Measurements from ENCODE around the gene PLB1. TPM values are rescaled to one million over a fixed set of nuclear protein-coding genes. Genes with fewer than 3 reads are reported as not detected.

The PLB1 gene
- total RNA-seq, 2 donors from 2014 or later = 2.8 to 6.2 TPM

GRCh38 chr2:28580078-28580477, 84.2 kb downstream of the PLB1 start:
- ATAC-seq (no peak), DNase-seq (no peak)
- intact Hi-C loops (cut with DNase I) = no loop called here

GRCh38 chr2:28581312-28581711, 85.5 kb downstream of the PLB1 start:
- ATAC-seq (no peak), DNase-seq (no peak)
- intact Hi-C loops (cut with DNase I) = no loop called here

GRCh38 chr2:28582152-28582551, 86.3 kb downstream of the PLB1 start:
- ATAC-seq (no peak), DNase-seq (no peak)
- intact Hi-C loops (cut with DNase I) = no loop called here

GRCh38 chr2:28582595-28582994, 86.7 kb downstream of the PLB1 start:
- ATAC-seq (no peak), DNase-seq (no peak)
- intact Hi-C loops (cut with DNase I) = no loop called here

GRCh38 chr2:28583899-28584553, 88.2 kb downstream of the PLB1 start:
- intact Hi-C loops (cut with DNase I) = no loop called here
- DNase-seq = peak; percentile 85
- ATAC-seq = peak; percentile 92 to 97

- no peak for ATAC-seq
- DNase-seq = no peak
- intact Hi-C loops (cut with DNase I) = no loop called here
Observed at GRCh38 chr2:28586867-28587266, 91.0 kb downstream of the PLB1 start.

GRCh38 chr2:28587526-28588291, 91.8 kb downstream of the PLB1 start:
- intact Hi-C loops (cut with DNase I) = no loop called here
- DNase-seq (no peak), ATAC-seq (peak; percentile 47 to 69)

GRCh38 chr2:28588292-28588670, 92.4 kb downstream of the PLB1 start:
- ATAC-seq = no peak
- intact Hi-C loops (cut with DNase I) = no loop called here
- DNase-seq = no peak

- ATAC-seq = no peak
- intact Hi-C loops (cut with DNase I) = loop anchor here in 1 of 2 donors (10.0 kb wide), 1 partner anchor 165 kb away; the partner anchor contains the start of gene PPP1CB
- DNase-seq = no peak
Observed at GRCh38 chr2:28589746-28590463, 94.0 kb downstream of the PLB1 start.

GRCh38 chr2:28590496-28591301, 94.8 kb downstream of the PLB1 start:
- intact Hi-C loops (cut with DNase I) = loop anchor here in 1 of 2 donors (10.0 kb wide), 1 partner anchor 164 kb away; the partner anchor contains the start of gene PPP1CB
- ATAC-seq (peak in 1 of 2 donors; percentile 36), DNase-seq (no peak)

- no peak for ATAC-seq
- DNase-seq = no peak
- intact Hi-C loops (cut with DNase I) = loop anchor here in 1 of 2 donors (10.0 kb wide), 1 partner anchor 163 kb away; the partner anchor contains the start of gene PPP1CB
Observed at GRCh38 chr2:28591711-28592335, 96.0 kb downstream of the PLB1 start.

GRCh38 chr2:28592481-28592880, 96.6 kb downstream of the PLB1 start:
- DNase-seq = no peak
- ATAC-seq = no peak
- intact Hi-C loops (cut with DNase I) = loop anchor here in 1 of 2 donors (10.0 kb wide), 1 partner anchor 162 kb away; the partner anchor contains the start of gene PPP1CB

- intact Hi-C loops (cut with DNase I) = loop anchor here in 1 of 2 donors (10.0 kb wide), 1 partner anchor 162 kb away; the partner anchor contains the start of gene PPP1CB
Observed at GRCh38 chr2:28593160-28593755, 97.4 kb downstream of the PLB1 start.

GRCh38 chr2:28594000-28594331, 98.1 kb downstream of the PLB1 start:
- ATAC-seq = no peak
- intact Hi-C loops (cut with DNase I) = loop anchor here (2.0 to 10.0 kb wide), 2 partner anchors 159 to 161 kb away; partner anchors contain the start of gene PPP1CB (in 1 of the 2)

More at GRCh38 chr2:28593160-28593755, 97.4 kb downstream of the PLB1 start:
- ATAC-seq (no peak), DNase-seq (no peak)

GRCh38 chr2:28594332-28595108, 98.7 kb downstream of the PLB1 start:
- intact Hi-C loops (cut with DNase I) = loop anchor here (2.0 to 10.0 kb wide), 2 partner anchors 158 to 160 kb away; partner anchors contain the start of gene PPP1CB (in 1 of the 2)
- DNase-seq (peak; percentile 91), ATAC-seq (peak; percentile 76 to 86)

More at GRCh38 chr2:28594000-28594331, 98.1 kb downstream of the PLB1 start:
- DNase-seq = no peak

- ATAC-seq = no peak
- intact Hi-C loops (cut with DNase I) = loop anchor here (2.0 to 10.0 kb wide), 2 partner anchors 157 to 159 kb away; partner anchors contain the start of gene PPP1CB (in 1 of the 2)
- no peak for DNase-seq
Observed at GRCh38 chr2:28595323-28595722, 99.5 kb downstream of the PLB1 start.

- no peak for DNase-seq
- intact Hi-C loops (cut with DNase I) = loop anchor here in 1 of 2 donors (10.0 kb wide), 1 partner anchor 156 kb away; the partner anchor contains the start of gene PPP1CB
- ATAC-seq = no peak
Observed at GRCh38 chr2:28598484-28598883, 102.6 kb downstream of the PLB1 start.

All from left cardiac atrium (tissue), 4 donors.